Karpas-422 (cell line): ENCODE measurements around the gene KIAA0825. TPM values are rescaled to one million over a fixed set of nuclear protein-coding genes. Genes with fewer than 3 reads are reported as not detected.

Experiments used
- DNase-seq: peaks from one replicate; pipeline ENCODE4 v3.0.0-alpha.2; 2015
- H2AFZ ChIP-seq: fragments of 200-600 bp; sonication (generic); 2 replicates; pipeline ENCODE4 v1.6.1; 2014; ENCODE audit warnings: antibody characterized with exemption, low read length, mixed read lengths
- H3K27ac ChIP-seq: fragments of 200-600 bp; sonication (generic); 2 replicates; pipeline ENCODE4 v1.5.1; 2014; ENCODE audit warnings: mild to moderate bottlenecking, low read length, moderate library complexity
- H3K27me3 ChIP-seq: fragments of 200-600 bp; sonication (generic); 2 replicates; pipeline ENCODE4 v1.6.1; 2014; ENCODE audit warnings: low read length, mixed read lengths
- H3K36me3 ChIP-seq: fragments of 200-600 bp; sonication (generic); 2 replicates; pipeline ENCODE4 v1.6.1; 2014; ENCODE audit warnings: low read length, mixed read lengths; ENCODE audit not compliant: insufficient read depth
- H3K4me1 ChIP-seq: fragments of 200-600 bp; sonication (generic); 2 replicates; pipeline ENCODE4 v1.6.1; 2014; ENCODE audit warnings: mild to moderate bottlenecking, low read length, mixed read lengths
- H3K4me2 ChIP-seq: fragments of 200-600 bp; sonication (generic); 2 replicates; pipeline ENCODE4 v1.6.1; 2014; ENCODE audit warnings: low read length, low read depth, mild to moderate bottlenecking; ENCODE audit not compliant: poor library complexity, severe bottlenecking
- H3K4me3 ChIP-seq: fragments of 200-600 bp; sonication (generic); 2 replicates; pipeline ENCODE4 v1.5.1; 2014; ENCODE audit warnings: mild to moderate bottlenecking, antibody characterized with exemption, low read length, mixed read lengths
- H3K79me2 ChIP-seq: fragments of 200-600 bp; sonication (generic); 2 replicates; pipeline ENCODE4 v1.6.1; 2014; ENCODE audit warnings: mild to moderate bottlenecking, low read length, mixed read lengths
- H3K9ac ChIP-seq: fragments of 200-600 bp; sonication (generic); 2 replicates; pipeline ENCODE4 v1.6.0; 2014; ENCODE audit warnings: low read length
- H3K9me2 ChIP-seq: fragments of 200-600 bp; sonication (generic), shearing (Covaris generic); replicated peaks from 2 replicates; pipeline ENCODE4 v1.6.0; 2014; ENCODE audit warnings: mild to moderate bottlenecking, low read length, moderate library complexity; ENCODE audit not compliant: insufficient read depth
- H3K9me3 ChIP-seq: fragments of 300-700, 200-600 bp; sonication (generic); 2 replicates; pipeline ENCODE4 v1.6.1; 2014; ENCODE audit warnings: low read length, mixed read lengths
- H4K20me1 ChIP-seq: fragments of 200-600 bp; sonication (generic); 2 replicates; pipeline ENCODE4 v1.6.1; 2014; ENCODE audit warnings: mild to moderate bottlenecking, antibody characterized with exemption, low read length, low read depth; ENCODE audit not compliant: insufficient read depth
- total RNA-seq: library from RNA; depleted of rRNA; stranded (reverse); fragments of >200 nt; shearing (Covaris generic); gene quantifications from 2 replicates; pipeline ENCODE4 v1.2.3, GENCODE V29; 2014; ENCODE audit warnings: low replicate concordance

KIAA0825 gene
- total RNA-seq, 1 experiment from 2014 or later: 2.0 TPM

DNA sequence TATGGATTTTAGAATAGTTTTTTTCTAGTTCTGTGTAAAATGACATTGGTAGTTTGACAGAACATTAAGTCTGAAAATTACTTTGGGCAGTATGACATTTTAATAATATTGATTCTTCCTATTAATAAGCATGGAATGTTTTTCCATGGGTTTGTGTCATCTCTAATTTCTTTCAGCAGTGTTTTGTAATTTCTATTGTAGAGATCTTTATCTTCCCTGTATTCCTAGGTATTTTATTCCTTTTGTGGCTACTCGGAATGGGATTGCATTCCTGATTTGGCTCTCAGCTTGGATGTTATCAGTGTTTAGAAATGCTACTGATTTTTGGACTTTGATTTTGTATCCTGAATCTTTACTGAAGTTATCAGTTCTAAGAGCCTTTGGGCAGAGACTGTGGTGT is 420.4 kb downstream of the KIAA0825 start:
- no peaks in the 10 kb centered on the region for H3K36me3 ChIP-seq
- H3K4me3 ChIP-seq: no peak overlapping the region
- no peak overlapping the region for H3K9ac ChIP-seq
- no peaks in the 10 kb centered on the region for H3K27me3 ChIP-seq
- DNase-seq: no peak
- H3K79me2 ChIP-seq: no peaks in the 10 kb centered on the region
- H3K27ac ChIP-seq: no peak overlapping the region
- H3K4me1 ChIP-seq: no peaks in the 10 kb centered on the region
- H4K20me1 ChIP-seq: no peaks in the 10 kb centered on the region
- H2AFZ ChIP-seq: no peak overlapping the region
- no peaks in the 10 kb centered on the region for H3K9me3 ChIP-seq
- no peaks in the 10 kb centered on the region for H3K9me2 ChIP-seq
- H3K4me2 ChIP-seq: no peak overlapping the region

DNA sequence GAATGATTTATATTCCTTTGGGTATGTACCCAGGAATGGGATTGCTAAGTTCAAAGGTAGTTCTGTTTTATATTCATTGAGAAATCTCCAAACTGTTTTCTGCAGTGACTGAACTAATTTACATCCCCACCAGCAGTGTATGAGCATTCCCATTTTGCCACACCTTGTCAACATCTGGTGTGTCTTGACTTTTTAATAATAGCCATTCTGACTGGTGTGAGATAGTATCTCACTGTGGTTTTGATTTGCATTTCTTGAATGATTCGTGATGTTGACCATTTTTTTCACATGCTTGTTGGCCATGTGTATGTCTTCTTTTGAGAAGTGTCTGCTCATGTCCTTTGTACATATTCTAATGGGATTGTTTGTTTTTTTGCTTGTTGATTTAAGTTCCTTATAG is 421.5 kb downstream of the KIAA0825 start:
- Histone ChIP-seq H3K4me2 (no peak overlapping the region), H3K79me2 (no peaks in the 10 kb centered on the region), H3K4me3 (no peak overlapping the region), H3K9me3 (no peaks in the 10 kb centered on the region), H3K4me1 (no peaks in the 10 kb centered on the region), H3K27me3 (no peaks in the 10 kb centered on the region), H2AFZ (no peak overlapping the region), H3K27ac (no peak overlapping the region), H3K36me3 (no peaks in the 10 kb centered on the region), H4K20me1 (no peaks in the 10 kb centered on the region), H3K9me2 (no peaks in the 10 kb centered on the region), H3K9ac (no peak overlapping the region)
- DNase-seq: no peak

DNA sequence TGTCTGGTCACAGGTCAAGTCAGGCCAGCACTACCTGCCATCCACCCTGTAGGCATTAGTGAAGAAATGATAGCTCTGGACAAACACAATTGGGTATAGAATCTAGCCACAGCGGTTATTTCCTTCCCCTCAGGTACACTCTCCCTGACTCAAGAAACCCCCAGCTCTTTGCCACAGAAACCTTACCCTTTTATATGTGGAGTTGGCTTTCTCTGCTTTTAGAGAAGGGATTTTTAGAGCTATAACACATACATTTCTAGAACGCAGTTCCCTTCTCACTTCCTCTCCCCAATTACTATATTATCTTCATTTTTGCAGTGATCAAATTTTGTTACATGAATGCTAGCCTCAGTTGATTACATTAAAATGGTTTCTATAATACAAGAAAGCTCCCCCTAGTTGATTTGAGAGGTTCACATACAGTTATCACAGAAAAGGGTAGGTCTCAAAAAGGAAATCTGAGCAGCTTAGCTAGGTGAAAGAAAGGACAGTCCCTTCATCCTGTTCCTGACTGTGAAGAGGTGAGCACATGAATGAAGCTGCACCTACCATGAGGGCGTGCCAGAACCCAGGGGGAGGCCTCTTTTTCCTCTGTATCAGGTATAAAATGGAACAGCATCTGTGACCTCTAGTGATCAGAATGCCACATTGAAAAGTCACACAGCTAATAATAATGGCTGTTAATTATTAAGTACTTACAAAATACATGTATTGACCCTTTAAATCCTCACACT is 425.6 kb downstream of the KIAA0825 start:
- H3K27ac ChIP-seq: no peak overlapping the region
- no peak overlapping the region for H3K4me3 ChIP-seq
- no peaks in the 10 kb centered on the region for H3K79me2 ChIP-seq
- no peaks in the 10 kb centered on the region for H3K27me3 ChIP-seq
- H3K4me2 ChIP-seq: no peak overlapping the region
- no peaks in the 10 kb centered on the region for H3K36me3 ChIP-seq
- no peak for DNase-seq
- no peak overlapping the region for H3K9ac ChIP-seq
- no peaks in the 10 kb centered on the region for H4K20me1 ChIP-seq
- H3K9me2 ChIP-seq: no peaks in the 10 kb centered on the region
- H2AFZ ChIP-seq: no peak overlapping the region
- H3K9me3 ChIP-seq: no peaks in the 10 kb centered on the region
- no peaks in the 10 kb centered on the region for H3K4me1 ChIP-seq

GRCh38 chr5:94191604-94192003 is 426.8 kb downstream of the KIAA0825 start:
- no peaks in the 10 kb centered on the region for H3K36me3 ChIP-seq
- H2AFZ ChIP-seq: no peak overlapping the region
- H3K27me3 ChIP-seq: no peaks in the 10 kb centered on the region
- H3K9me2 ChIP-seq: no peaks in the 10 kb centered on the region
- H3K9ac ChIP-seq: no peak overlapping the region
- H4K20me1 ChIP-seq: no peaks in the 10 kb centered on the region
- no peak overlapping the region for H3K4me2 ChIP-seq
- H3K4me1 ChIP-seq: no peaks in the 10 kb centered on the region
- no peaks in the 10 kb centered on the region for H3K79me2 ChIP-seq
- no peak overlapping the region for H3K27ac ChIP-seq
- no peaks in the 10 kb centered on the region for H3K9me3 ChIP-seq
- H3K4me3 ChIP-seq: no peak overlapping the region
- no peak for DNase-seq

- H3K4me2 ChIP-seq: no peak overlapping the region
- no peaks in the 10 kb centered on the region for H3K79me2 ChIP-seq
- H3K9me2 ChIP-seq: no peaks in the 10 kb centered on the region
- no peak for DNase-seq
- H2AFZ ChIP-seq: no peak overlapping the region
- no peaks in the 10 kb centered on the region for H3K4me1 ChIP-seq
- no peaks in the 10 kb centered on the region for H3K9me3 ChIP-seq
- no peaks in the 10 kb centered on the region for H3K27me3 ChIP-seq
- H4K20me1 ChIP-seq: no peaks in the 10 kb centered on the region
- no peak overlapping the region for H3K4me3 ChIP-seq
- no peaks in the 10 kb centered on the region for H3K36me3 ChIP-seq
- no peak overlapping the region for H3K27ac ChIP-seq
- no peak overlapping the region for H3K9ac ChIP-seq
These were observed 429.7 kb downstream of the KIAA0825 start for GRCh38 chr5:94188725-94189124.

DNA sequence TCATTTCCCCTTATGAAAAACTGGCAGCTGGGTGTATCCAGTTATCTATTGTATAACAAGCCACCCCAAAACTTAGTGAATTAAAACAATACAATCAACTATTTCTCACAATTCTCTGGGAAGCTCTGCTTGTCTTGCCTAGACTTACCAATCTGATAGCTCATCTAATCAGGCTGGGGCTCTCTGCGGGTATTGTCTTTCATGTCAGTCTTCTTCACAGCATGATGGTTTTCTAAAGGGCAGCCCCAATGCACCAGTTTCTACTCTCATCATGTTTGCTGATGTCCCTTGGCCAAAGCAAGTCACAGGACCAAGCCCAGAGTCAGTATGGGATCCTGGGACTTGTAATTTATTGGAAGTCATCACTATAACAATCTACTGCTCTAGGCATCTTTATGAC is 433.5 kb downstream of the KIAA0825 start:
- no peaks in the 10 kb centered on the region for H3K27me3 ChIP-seq
- no peak for DNase-seq
- H3K9me2 ChIP-seq: no peaks in the 10 kb centered on the region
- H3K4me2 ChIP-seq: no peak overlapping the region
- no peaks in the 10 kb centered on the region for H3K4me1 ChIP-seq
- H3K79me2 ChIP-seq: no peaks in the 10 kb centered on the region
- H3K36me3 ChIP-seq: no peaks in the 10 kb centered on the region
- no peak overlapping the region for H3K4me3 ChIP-seq
- no peak overlapping the region for H3K27ac ChIP-seq
- H3K9me3 ChIP-seq: no peaks in the 10 kb centered on the region
- no peaks in the 10 kb centered on the region for H4K20me1 ChIP-seq
- no peak overlapping the region for H3K9ac ChIP-seq
- H2AFZ ChIP-seq: no peak overlapping the region

- H3K4me2 ChIP-seq: no peak overlapping the region
- no peak overlapping the region for H2AFZ ChIP-seq
- H3K79me2 ChIP-seq: no peaks in the 10 kb centered on the region
- no peaks in the 10 kb centered on the region for H3K9me2 ChIP-seq
- no peaks in the 10 kb centered on the region for H3K27me3 ChIP-seq
- no peaks in the 10 kb centered on the region for H4K20me1 ChIP-seq
- H3K27ac ChIP-seq: no peak overlapping the region
- H3K4me1 ChIP-seq: no peaks in the 10 kb centered on the region
- H3K36me3 ChIP-seq: no peaks in the 10 kb centered on the region
- no peaks in the 10 kb centered on the region for H3K9me3 ChIP-seq
- H3K4me3 ChIP-seq: no peak overlapping the region
- peak; percentile 57 for DNase-seq
- no peak overlapping the region for H3K9ac ChIP-seq
These were observed 436.5 kb downstream of the KIAA0825 start for GRCh38 chr5:94181895-94182294.

DNA sequence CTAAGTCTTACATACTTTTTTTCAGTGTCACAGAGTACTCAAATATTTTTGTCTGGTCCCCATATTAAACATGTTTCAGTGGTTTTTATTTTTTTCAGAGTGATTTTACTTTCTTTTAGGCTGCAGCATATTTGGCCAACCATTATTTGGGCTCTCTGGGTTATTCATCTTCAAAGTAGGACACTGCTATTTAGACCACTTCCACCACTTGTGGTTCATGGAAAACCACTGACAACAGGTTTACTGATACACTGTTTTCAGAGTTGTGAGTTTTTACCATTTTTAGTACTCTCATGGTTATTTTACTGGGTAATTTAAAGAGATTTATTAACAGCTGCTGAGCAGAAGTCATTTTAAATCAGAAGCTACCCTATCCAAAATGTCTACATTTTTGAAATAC is 437.6 kb downstream of the KIAA0825 start:
- no peaks in the 10 kb centered on the region for H3K36me3 ChIP-seq

More for the DNA sequence above, 437.6 kb downstream of the KIAA0825 start:
- Histone ChIP-seq H3K9ac (no peak overlapping the region), H4K20me1 (no peaks in the 10 kb centered on the region), H3K4me3 (no peak overlapping the region), H3K4me2 (no peak overlapping the region), H3K27me3 (no peaks in the 10 kb centered on the region), H3K4me1 (no peaks in the 10 kb centered on the region), H3K9me2 (no peaks in the 10 kb centered on the region), H3K79me2 (no peaks in the 10 kb centered on the region), H3K9me3 (no peaks in the 10 kb centered on the region), H3K27ac (no peak overlapping the region), H2AFZ (no peak overlapping the region)
- DNase-seq: no peak
